Mammary epithelial cell (primary cell): ENCODE data around the gene RIT2.

ENCODE experiments used
- EZH2 ChIP-seq: IDR thresholded peaks from 2 replicates; pipeline ENCODE4 v1.6.1; 2012; ENCODE audit warnings: low read length, inconsistent platforms, borderline replicate concordance
- TF ChIP-seq, protein P1 (sequence below), 2 donors: IDR thresholded peaks in 1 of 2; conservative IDR thresholded peaks in 1 of 2; 2 replicates each; pipeline ENCODE4 v1.5.1; 2011 to 2012; ENCODE audit warnings: inconsistent platforms in 2 of 2, low read length in 2 of 2, mild to moderate bottlenecking in 2 of 2, control low read depth in 1 of 2, low read depth in 1 of 2; ENCODE audit not compliant: insufficient read depth in 1 of 2; ENCODE audit errors: extremely low read depth in 1 of 2

- TF ChIP-seq, protein P1, sequence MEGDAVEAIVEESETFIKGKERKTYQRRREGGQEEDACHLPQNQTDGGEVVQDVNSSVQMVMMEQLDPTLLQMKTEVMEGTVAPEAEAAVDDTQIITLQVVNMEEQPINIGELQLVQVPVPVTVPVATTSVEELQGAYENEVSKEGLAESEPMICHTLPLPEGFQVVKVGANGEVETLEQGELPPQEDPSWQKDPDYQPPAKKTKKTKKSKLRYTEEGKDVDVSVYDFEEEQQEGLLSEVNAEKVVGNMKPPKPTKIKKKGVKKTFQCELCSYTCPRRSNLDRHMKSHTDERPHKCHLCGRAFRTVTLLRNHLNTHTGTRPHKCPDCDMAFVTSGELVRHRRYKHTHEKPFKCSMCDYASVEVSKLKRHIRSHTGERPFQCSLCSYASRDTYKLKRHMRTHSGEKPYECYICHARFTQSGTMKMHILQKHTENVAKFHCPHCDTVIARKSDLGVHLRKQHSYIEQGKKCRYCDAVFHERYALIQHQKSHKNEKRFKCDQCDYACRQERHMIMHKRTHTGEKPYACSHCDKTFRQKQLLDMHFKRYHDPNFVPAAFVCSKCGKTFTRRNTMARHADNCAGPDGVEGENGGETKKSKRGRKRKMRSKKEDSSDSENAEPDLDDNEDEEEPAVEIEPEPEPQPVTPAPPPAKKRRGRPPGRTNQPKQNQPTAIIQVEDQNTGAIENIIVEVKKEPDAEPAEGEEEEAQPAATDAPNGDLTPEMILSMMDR (conservative IDR thresholded peaks at IDR 0.05 in 1 of 2, IDR thresholded peaks at IDR 0.05 in 1 of 2; ENCODE audit: extremely low read depth in 1 of 2, insufficient read depth in 1 of 2, low read depth in 1 of 2, low read length in 2 of 2) = no peak
- no peak for TF ChIP-seq EZH2
These were observed 341.6 kb downstream of the RIT2 start for GRCh38 chr18:42773870-42774269.
